SK-N-SH treated with all-trans-retinoic acid at 6 μM for 48 hours (cell line): ENCODE results near the gene ORC4.

ENCODE experiments used
- ARNTL ChIP-seq: fragments of 450-650 bp; formaldehyde crosslinking; IDR thresholded peaks from 2 replicates; pipeline ENCODE4 v1.5.0; 2020; ENCODE audit warnings: low read depth, mild to moderate bottlenecking, moderate library complexity, borderline replicate concordance
- BACH2 ChIP-seq: fragments of 250-450 bp; sonication (Bioruptor Pico); IDR thresholded peaks from 2 replicates; pipeline ENCODE4 v1.9.0; 2021; ENCODE audit warnings: mild to moderate bottlenecking, borderline replicate concordance
- CSDC2 ChIP-seq: fragments of 250-450 bp; sonication (Bioruptor Pico); IDR thresholded peaks from 2 replicates; pipeline ENCODE4 v1.5.0; 2020; ENCODE audit warnings: mild to moderate bottlenecking, moderate library complexity
- OSR1 ChIP-seq: fragments of 250-450 bp; sonication (Bioruptor Pico); IDR thresholded peaks from 2 replicates; pipeline ENCODE4 v1.8.0; 2022; ENCODE audit warnings: moderate library complexity, mild to moderate bottlenecking, inconsistent platforms
- RARB ChIP-seq: fragments of 250-450 bp; sonication (Bioruptor Pico); IDR thresholded peaks from 2 replicates; pipeline ENCODE4 v1.8.0; 2021; ENCODE audit warnings: mild to moderate bottlenecking, moderate library complexity
- TOX ChIP-seq: fragments of 250-450 bp; sonication (Bioruptor Pico); IDR thresholded peaks from 2 replicates; pipeline ENCODE4 v1.8.0; 2021; ENCODE audit warnings: mild to moderate bottlenecking, moderate library complexity, borderline replicate concordance
- ZC3H10 ChIP-seq: fragments of 250-450 bp; sonication (Bioruptor Pico); IDR thresholded peaks from 2 replicates; pipeline ENCODE4 v1.5.1; 2021; ENCODE audit warnings: mild to moderate bottlenecking, moderate library complexity
- ZFP3 ChIP-seq: fragments of 250-450 bp; sonication (Bioruptor Pico); IDR thresholded peaks from 2 replicates; pipeline ENCODE4 v1.5.0; 2020; ENCODE audit warnings: mild to moderate bottlenecking, moderate library complexity
- ZFP30 ChIP-seq: fragments of 450-650 bp; formaldehyde crosslinking; IDR thresholded peaks from 2 replicates; pipeline ENCODE4 v1.5.0; 2022; ENCODE audit warnings: mild to moderate bottlenecking, moderate library complexity
- ZNF8 ChIP-seq: fragments of 450-650 bp; formaldehyde crosslinking; IDR thresholded peaks from 2 replicates; pipeline ENCODE4 v1.5.0; 2020; ENCODE audit warnings: mild to moderate bottlenecking, moderate library complexity
- TF ChIP-seq, protein P1 (sequence below): fragments of 250-450 bp; sonication (Bioruptor Pico); IDR thresholded peaks from 2 replicates; pipeline ENCODE4 v1.8.0; 2020; ENCODE audit warnings: mild to moderate bottlenecking, moderate library complexity, borderline replicate concordance
- TF ChIP-seq, protein P2 (sequence below): fragments of 250-450 bp; sonication (Bioruptor Pico); IDR thresholded peaks from 2 replicates; pipeline ENCODE4 v1.5.1; 2021; ENCODE audit warnings: mild to moderate bottlenecking, moderate library complexity
- TF ChIP-seq, protein P3 (sequence below): fragments of 250-450 bp; sonication (Bioruptor Pico); IDR thresholded peaks from 2 replicates; pipeline ENCODE4 v1.5.1; 2020; ENCODE audit warnings: low read depth, mild to moderate bottlenecking, moderate library complexity
- TF ChIP-seq, protein P4 (sequence below): fragments of 250-450 bp; sonication (Bioruptor Pico); IDR thresholded peaks from 2 replicates; pipeline ENCODE4 v1.8.0; 2021; ENCODE audit warnings: low read depth, mild to moderate bottlenecking, moderate library complexity, borderline replicate concordance

DNA sequence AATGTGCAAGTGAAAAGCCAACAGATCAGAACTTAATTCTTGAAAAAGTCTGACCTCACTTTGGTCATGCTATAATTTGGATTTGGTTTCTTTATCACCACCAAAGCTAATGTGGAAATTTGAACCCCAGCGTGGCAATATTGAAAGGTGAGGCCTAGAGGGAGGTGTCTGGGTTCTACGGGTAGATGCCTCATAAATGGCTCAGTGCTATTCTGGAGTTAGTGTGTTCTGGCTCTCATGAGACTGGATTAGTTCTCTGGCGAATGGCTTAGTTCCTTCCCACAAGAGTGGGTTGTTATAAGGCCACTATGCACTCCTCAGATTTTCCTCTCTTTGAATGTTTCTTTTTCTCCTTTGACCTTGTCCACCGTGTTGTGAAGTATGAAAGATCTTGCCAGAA lies 22.3 kb downstream of the ORC4 start:
- no peak for TF ChIP-seq ZFP3 (CRISPR knock-in tag)
- TF ChIP-seq, protein P1, sequence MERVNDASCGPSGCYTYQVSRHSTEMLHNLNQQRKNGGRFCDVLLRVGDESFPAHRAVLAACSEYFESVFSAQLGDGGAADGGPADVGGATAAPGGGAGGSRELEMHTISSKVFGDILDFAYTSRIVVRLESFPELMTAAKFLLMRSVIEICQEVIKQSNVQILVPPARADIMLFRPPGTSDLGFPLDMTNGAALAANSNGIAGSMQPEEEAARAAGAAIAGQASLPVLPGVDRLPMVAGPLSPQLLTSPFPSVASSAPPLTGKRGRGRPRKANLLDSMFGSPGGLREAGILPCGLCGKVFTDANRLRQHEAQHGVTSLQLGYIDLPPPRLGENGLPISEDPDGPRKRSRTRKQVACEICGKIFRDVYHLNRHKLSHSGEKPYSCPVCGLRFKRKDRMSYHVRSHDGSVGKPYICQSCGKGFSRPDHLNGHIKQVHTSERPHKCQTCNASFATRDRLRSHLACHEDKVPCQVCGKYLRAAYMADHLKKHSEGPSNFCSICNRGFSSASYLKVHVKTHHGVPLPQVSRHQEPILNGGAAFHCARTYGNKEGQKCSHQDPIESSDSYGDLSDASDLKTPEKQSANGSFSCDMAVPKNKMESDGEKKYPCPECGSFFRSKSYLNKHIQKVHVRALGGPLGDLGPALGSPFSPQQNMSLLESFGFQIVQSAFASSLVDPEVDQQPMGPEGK (CRISPR knock-in tag): no peak
- no peak for TF ChIP-seq OSR1
- no peak for TF ChIP-seq ARNTL (CRISPR knock-in tag)
- TF ChIP-seq ZNF8 (CRISPR knock-in tag): no peak
- TF ChIP-seq BACH2 (CRISPR knock-in tag): no peak
- TF ChIP-seq, protein P2, sequence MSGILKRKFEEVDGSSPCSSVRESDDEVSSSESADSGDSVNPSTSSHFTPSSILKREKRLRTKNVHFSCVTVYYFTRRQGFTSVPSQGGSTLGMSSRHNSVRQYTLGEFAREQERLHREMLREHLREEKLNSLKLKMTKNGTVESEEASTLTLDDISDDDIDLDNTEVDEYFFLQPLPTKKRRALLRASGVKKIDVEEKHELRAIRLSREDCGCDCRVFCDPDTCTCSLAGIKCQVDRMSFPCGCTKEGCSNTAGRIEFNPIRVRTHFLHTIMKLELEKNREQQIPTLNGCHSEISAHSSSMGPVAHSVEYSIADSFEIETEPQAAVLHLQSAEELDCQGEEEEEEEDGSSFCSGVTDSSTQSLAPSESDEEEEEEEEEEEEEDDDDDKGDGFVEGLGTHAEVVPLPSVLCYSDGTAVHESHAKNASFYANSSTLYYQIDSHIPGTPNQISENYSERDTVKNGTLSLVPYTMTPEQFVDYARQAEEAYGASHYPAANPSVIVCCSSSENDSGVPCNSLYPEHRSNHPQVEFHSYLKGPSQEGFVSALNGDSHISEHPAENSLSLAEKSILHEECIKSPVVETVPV (CRISPR knock-in tag): no peak
- TF ChIP-seq, protein P3, sequence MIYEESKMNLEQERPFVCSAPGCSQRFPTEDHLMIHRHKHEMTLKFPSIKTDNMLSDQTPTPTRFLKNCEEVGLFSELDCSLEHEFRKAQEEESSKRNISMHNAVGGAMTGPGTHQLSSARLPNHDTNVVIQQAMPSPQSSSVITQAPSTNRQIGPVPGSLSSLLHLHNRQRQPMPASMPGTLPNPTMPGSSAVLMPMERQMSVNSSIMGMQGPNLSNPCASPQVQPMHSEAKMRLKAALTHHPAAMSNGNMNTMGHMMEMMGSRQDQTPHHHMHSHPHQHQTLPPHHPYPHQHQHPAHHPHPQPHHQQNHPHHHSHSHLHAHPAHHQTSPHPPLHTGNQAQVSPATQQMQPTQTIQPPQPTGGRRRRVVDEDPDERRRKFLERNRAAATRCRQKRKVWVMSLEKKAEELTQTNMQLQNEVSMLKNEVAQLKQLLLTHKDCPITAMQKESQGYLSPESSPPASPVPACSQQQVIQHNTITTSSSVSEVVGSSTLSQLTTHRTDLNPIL (CRISPR knock-in tag): no peak
- no peak for TF ChIP-seq RARB (CRISPR knock-in tag)
- no peak for TF ChIP-seq ZC3H10 (CRISPR knock-in tag)
- TF ChIP-seq ZFP30: no peak
- TF ChIP-seq CSDC2 (CRISPR knock-in tag): no peak
- TF ChIP-seq TOX (CRISPR knock-in tag): no peak
- TF ChIP-seq, protein P4, sequence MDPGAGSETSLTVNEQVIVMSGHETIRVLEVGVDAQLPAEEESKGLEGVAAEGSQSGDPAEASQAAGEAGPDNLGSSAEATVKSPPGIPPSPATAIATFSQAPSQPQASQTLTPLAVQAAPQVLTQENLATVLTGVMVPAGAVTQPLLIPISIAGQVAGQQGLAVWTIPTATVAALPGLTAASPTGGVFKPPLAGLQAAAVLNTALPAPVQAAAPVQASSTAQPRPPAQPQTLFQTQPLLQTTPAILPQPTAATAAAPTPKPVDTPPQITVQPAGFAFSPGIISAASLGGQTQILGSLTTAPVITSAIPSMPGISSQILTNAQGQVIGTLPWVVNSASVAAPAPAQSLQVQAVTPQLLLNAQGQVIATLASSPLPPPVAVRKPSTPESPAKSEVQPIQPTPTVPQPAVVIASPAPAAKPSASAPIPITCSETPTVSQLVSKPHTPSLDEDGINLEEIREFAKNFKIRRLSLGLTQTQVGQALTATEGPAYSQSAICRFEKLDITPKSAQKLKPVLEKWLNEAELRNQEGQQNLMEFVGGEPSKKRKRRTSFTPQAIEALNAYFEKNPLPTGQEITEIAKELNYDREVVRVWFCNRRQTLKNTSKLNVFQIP (CRISPR knock-in tag): no peak
